ENCODE data around the gene KLF9. TPM values are rescaled to one million over a fixed set of nuclear protein-coding genes. Genes with fewer than 3 reads are reported as not detected.
A peak's percentile ranks its signal among the peaks of the same experiment; 100 is the strongest.

KLF9 gene
- total RNA-seq (2021) (7.0 and 9.2 TPM in 2 replicates), Bru-seq, nascent RNA (percentile 68 among the genes with signal in this experiment), BruChase-seq, experiment 1, labeled RNA remaining after a 2-hour chase (percentile 78 among the genes with signal in this experiment), BruChase-seq, experiment 2, labeled RNA remaining after a 6-hour chase (percentile 55 among the genes with signal in this experiment)
- long read RNA-seq, partial matches to known transcripts = 0 of 3 reads
- long read RNA-seq, other reads (novel, unspliced or antisense) = 3 of 3 reads

- H3K27ac ChIP-seq = peak within 1 kb of the TSS; percentile 62
- H2AFZ ChIP-seq = peak within 1 kb of the TSS; percentile 89
- TSS peak; percentile 55 for BruUV-seq (replicated peaks)
- H3K4me2 ChIP-seq = peak within 1 kb of the TSS; percentile 80
- peak; percentile 80 to 82 for DNase-seq
- POLR2A ChIA-PET (ENCODE audit: unreplicated experiment) = interaction anchor here (0.6 to 0.9 kb wide), 6 partner anchors 9 to 822 kb away, joined by 3 to 5 read pairs (median 4); no protein-coding TSS in a partner anchor
- peak within 1 kb of the TSS; percentile 87 for H3K4me3 ChIP-seq
- no peaks in the 10 kb centered on the region for H3K27me3 ChIP-seq (ENCODE audit: insufficient read depth, low read depth)
- peaks cover 38% of the 10 kb centered on the region; the same call in 1 of the 2 replicates for H3F3A ChIP-seq (ENCODE audit: insufficient read depth, low read depth)
- H3K9me3 ChIP-seq (ENCODE audit: insufficient read depth, low read depth) = no peaks in the 10 kb centered on the region
- H3K36me3 ChIP-seq (ENCODE audit: low read depth) = no peaks in the 10 kb centered on the region
- no peaks in the 10 kb centered on the region for H4K20me1 ChIP-seq (ENCODE audit: insufficient read depth)
- intact Hi-C loops (cut with micrococcal nuclease; ENCODE audit: unreplicated experiment) = no loop called here
- no peak for TF ChIP-seq EZH2 (IDR thresholded peaks at IDR 0.05; ENCODE audit: low read depth)
- no peak for TF ChIP-seq CTCF (conservative IDR thresholded peaks at IDR 0.05)
- peaks cover 33% of the 10 kb centered on the region for H3K4me1 ChIP-seq (replicated peaks; ENCODE audit: insufficient read depth)
- no peaks in the 10 kb centered on the region for H3K9me2 ChIP-seq (ENCODE audit: insufficient read depth)
- 0 out of 2 replicates have a peak, but pooled peaks cover 10% of the 10 kb centered on the region for H3K79me2 ChIP-seq (ENCODE audit: low read depth)
- CTCF ChIA-PET = no interaction called here
These were observed at the start of gene KLF9 for GRCh38 chr9:70413799-70414775. TSS of gene KLF9 (minus strand) at chr9:70414657. CDS start at chr9:70413363, 1,294 bp downstream.

- intact Hi-C loops (cut with micrococcal nuclease; ENCODE audit: unreplicated experiment) = no loop called here
- Histone ChIP-seq H3K4me3 (no peak overlapping the region), H3K4me2 (no peak overlapping the region), H3K36me3 (ENCODE audit: low read depth) (no peaks in the 10 kb centered on the region), H2AFZ (no peak overlapping the region), H3K9me3 (ENCODE audit: insufficient read depth, low read depth) (no peaks in the 10 kb centered on the region), H4K20me1 (ENCODE audit: insufficient read depth) (no peaks in the 10 kb centered on the region), H3K79me2 (ENCODE audit: low read depth) (no peaks in the 10 kb centered on the region), H3F3A (ENCODE audit: insufficient read depth, low read depth) (no peaks in the 10 kb centered on the region), H3K9me2 (ENCODE audit: insufficient read depth) (no peaks in the 10 kb centered on the region), H3K4me1 (replicated peaks; ENCODE audit: insufficient read depth) (no peaks in the 10 kb centered on the region), H3K27ac (no peak overlapping the region), H3K27me3 (ENCODE audit: insufficient read depth, low read depth) (no peaks in the 10 kb centered on the region)
- no TSS peak for BruUV-seq (replicated peaks)
- no peak for DNase-seq
- TF ChIP-seq CTCF (conservative IDR thresholded peaks at IDR 0.05) = no peak
- TF ChIP-seq EZH2 (IDR thresholded peaks at IDR 0.05; ENCODE audit: low read depth) = no peak
- CTCF ChIA-PET = no interaction called here
- POLR2A ChIA-PET (ENCODE audit: unreplicated experiment) = no interaction called here
These were observed 49.4 kb upstream of the KLF9 start for GRCh38 chr9:70463877-70464276.

GRCh38 chr9:70462300-70462699 is 47.8 kb upstream of the KLF9 start:
- TF ChIP-seq EZH2 (IDR thresholded peaks at IDR 0.05; ENCODE audit: low read depth) = no peak
- no peak for TF ChIP-seq CTCF (conservative IDR thresholded peaks at IDR 0.05)
- H3K9me2 ChIP-seq (ENCODE audit: insufficient read depth) = no peaks in the 10 kb centered on the region
- no peaks in the 10 kb centered on the region for H3K4me1 ChIP-seq (replicated peaks; ENCODE audit: insufficient read depth)
- CTCF ChIA-PET = interaction anchor here (0.5 kb wide), 1 partner anchor 165 kb away, joined by 3 read pairs; no protein-coding TSS in a partner anchor
- no peaks in the 10 kb centered on the region for H3K36me3 ChIP-seq (ENCODE audit: low read depth)
- no peaks in the 10 kb centered on the region for H3F3A ChIP-seq (ENCODE audit: insufficient read depth, low read depth)
- no peaks in the 10 kb centered on the region for H3K79me2 ChIP-seq (ENCODE audit: low read depth)
- H2AFZ ChIP-seq = no peak overlapping the region
- DNase-seq = no peak
- no peaks in the 10 kb centered on the region for H3K27me3 ChIP-seq (ENCODE audit: insufficient read depth, low read depth)
- POLR2A ChIA-PET (ENCODE audit: unreplicated experiment) = no interaction called here
- H3K4me3 ChIP-seq = no peak overlapping the region
- H3K9me3 ChIP-seq (ENCODE audit: insufficient read depth, low read depth) = no peaks in the 10 kb centered on the region
- no TSS peak for BruUV-seq (replicated peaks)
- no peaks in the 10 kb centered on the region for H4K20me1 ChIP-seq (ENCODE audit: insufficient read depth)
- H3K27ac ChIP-seq = no peak overlapping the region
- no peak overlapping the region for H3K4me2 ChIP-seq
- intact Hi-C loops (cut with micrococcal nuclease; ENCODE audit: unreplicated experiment) = no loop called here
